Smooth muscle cell (in vitro differentiated cells): ENCODE measurements around the gene TEX48. TPM values are rescaled to one million over a fixed set of nuclear protein-coding genes. Genes with fewer than 3 reads are reported as not detected.

ENCODE experiments used
- DNase-seq: peaks from one replicate; lab custom pipeline; 2025; ENCODE audit not compliant: unreplicated experiment; lab: John Stamatoyannopoulos, UW
- H2AFZ ChIP-seq: fragments of 200-600 bp; sonication (generic); 2 replicates; pipeline ENCODE4 v1.6.0; 2016; ENCODE audit warnings: antibody characterized with exemption, low read depth, mild to moderate bottlenecking
- H3F3A ChIP-seq: fragments of 200-600 bp; sonication (generic); 2 replicates; pipeline ENCODE4 v1.6.0; 2017; ENCODE audit warnings: antibody characterized with exemption, low read depth
- H3K27ac ChIP-seq: fragments of 200-600 bp; sonication (generic); 2 replicates; pipeline ENCODE4 v1.5.1; 2016; ENCODE audit warnings: low read depth, mild to moderate bottlenecking
- H3K27me3 ChIP-seq: fragments of 200-600 bp; sonication (generic); 2 replicates; pipeline ENCODE4 v1.6.1; 2016; ENCODE audit warnings: low read depth, mild to moderate bottlenecking
- H3K36me3 ChIP-seq: fragments of 200-600 bp; sonication (generic); 2 replicates; pipeline ENCODE4 v1.5.1; 2016; ENCODE audit warnings: low read depth
- H3K4me1 ChIP-seq: fragments of 200-600 bp; sonication (generic); 2 replicates; pipeline ENCODE4 v1.5.1; 2016; ENCODE audit warnings: low read depth
- H3K4me2 ChIP-seq: fragments of 200-600 bp; sonication (generic); 2 replicates; pipeline ENCODE4 v1.6.0; 2016; ENCODE audit warnings: mild to moderate bottlenecking
- H3K4me3 ChIP-seq: fragments of 200-600 bp; sonication (generic); 2 replicates; pipeline ENCODE4 v1.5.1; 2016; ENCODE audit warnings: mild to moderate bottlenecking
- H3K79me2 ChIP-seq: fragments of 200-600 bp; sonication (generic); 2 replicates; pipeline ENCODE4 v1.6.0; 2016; ENCODE audit warnings: low read depth, mild to moderate bottlenecking
- H3K9ac ChIP-seq: fragments of 200-600 bp; sonication (generic); 2 replicates; pipeline ENCODE4 v1.6.0; 2016; ENCODE audit warnings: low read depth
- H3K9me3 ChIP-seq: fragments of 200-600 bp; sonication (generic); replicated peaks from 2 replicates; pipeline ENCODE4 v1.5.1; 2016; ENCODE audit warnings: low read depth
- H4K20me1 ChIP-seq: fragments of 200-600 bp; sonication (generic); 2 replicates; pipeline ENCODE4 v1.6.0; 2016; ENCODE audit warnings: low read depth
- CTCF ChIP-seq: fragments of 200-600 bp; sonication (generic); IDR thresholded peaks from 2 replicates; pipeline ENCODE4 v1.5.1; 2017; ENCODE audit warnings: borderline replicate concordance, mild to moderate bottlenecking, antibody characterized with exemption; ENCODE audit not compliant: insufficient read depth, poor library complexity, severe bottlenecking
- WGBS: methylation state at CpG from one replicate; pipeline ENCODE4 v1.1.7; 2016; ENCODE audit warnings: low lambda C conversion rate; 5-methylcytosine and 5-hydroxymethylcytosine counted together
- polyA plus RNA-seq: library from polyadenylated mRNA; unstranded; fragments of >200 nt; fragmentation: Nextera tagmentation; extraction: Ambion mirVana; gene quantifications from 2 replicates; pipeline ENCODE4 v1.2.1, GENCODE V29; 2016
- total RNA-seq: library from RNA; depleted of rRNA; stranded (reverse); fragments of >200 nt; gene quantifications from 2 replicates; pipeline ENCODE4 v1.2.3, GENCODE V29; 2014

TEX48 gene
- total and polyA plus RNA-seq, 2 experiments from 2014 or later = not detected

DNA sequence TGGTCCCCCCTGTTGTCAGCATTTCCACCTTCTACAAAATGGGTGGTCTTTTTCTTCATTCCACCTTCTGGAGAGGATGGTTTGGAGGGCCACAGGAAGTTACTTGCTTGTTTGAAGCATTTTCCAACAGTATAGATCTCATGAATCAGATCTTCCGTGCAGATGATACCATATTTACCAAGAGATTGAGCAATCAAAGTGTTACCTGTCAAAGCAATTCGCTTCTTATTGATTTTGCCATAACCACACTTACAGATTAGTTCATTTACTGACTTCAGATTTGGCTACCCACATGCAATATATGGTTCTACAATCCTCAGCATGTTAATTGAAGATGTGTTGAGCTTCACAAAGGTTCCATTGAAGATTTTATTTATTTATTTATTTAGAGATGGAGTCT lies 14.0 kb upstream of the TEX48 start:
- H3K4me1 ChIP-seq = no peaks in the 10 kb centered on the region
- WGBS = 74% methylated on average over 2 of the region's 2 CpGs
- H3K4me2 ChIP-seq = no peak overlapping the region
- H3K9me3 ChIP-seq = no peaks in the 10 kb centered on the region
- no peak overlapping the region for H3K9ac ChIP-seq
- H3K27me3 ChIP-seq = no peaks in the 10 kb centered on the region
- H3K27ac ChIP-seq = no peak overlapping the region
- H3F3A ChIP-seq = no peaks in the 10 kb centered on the region
- TF ChIP-seq CTCF = no peak
- H4K20me1 ChIP-seq = no peaks in the 10 kb centered on the region
- H2AFZ ChIP-seq = no peak overlapping the region
- DNase-seq = no peak
- no peak overlapping the region for H3K4me3 ChIP-seq
- H3K36me3 ChIP-seq = no peaks in the 10 kb centered on the region
- H3K79me2 ChIP-seq = no peaks in the 10 kb centered on the region

DNA sequence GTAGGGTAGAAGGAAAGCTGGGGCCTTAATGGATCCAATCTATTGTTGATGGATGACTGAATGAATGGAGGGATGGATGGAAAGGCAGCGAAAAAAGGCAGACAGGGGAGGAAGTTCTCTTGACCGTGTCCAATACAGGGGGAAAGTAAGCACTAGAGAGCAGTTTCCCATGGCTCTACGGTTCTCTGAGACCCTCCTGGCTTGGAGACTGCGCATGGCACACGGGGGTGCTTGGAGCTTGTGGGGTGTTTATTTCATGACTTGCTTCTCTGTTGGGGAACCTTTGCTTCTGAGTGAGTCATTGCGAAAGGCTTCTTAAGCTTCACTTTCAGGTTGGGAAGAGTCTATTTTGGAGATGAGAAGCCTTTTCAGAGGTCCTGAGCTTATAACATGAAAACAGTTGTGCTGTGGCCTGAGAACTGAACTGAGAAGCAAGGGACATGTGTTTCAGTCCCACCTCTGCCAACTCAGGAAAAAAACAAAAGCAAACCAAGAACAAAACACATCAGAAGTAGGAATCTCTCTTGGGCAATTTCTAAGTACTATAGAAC lies 12.8 kb upstream of the TEX48 start:
- H2AFZ ChIP-seq = no peak overlapping the region
- no peaks in the 10 kb centered on the region for H3K9me3 ChIP-seq
- 96% methylated on average over 6 of the region's 6 CpGs for WGBS
- no peak overlapping the region for H3K27ac ChIP-seq
- DNase-seq = no peak
- TF ChIP-seq CTCF = no peak
- no peaks in the 10 kb centered on the region for H3K36me3 ChIP-seq
- H3K9ac ChIP-seq = no peak overlapping the region
- H3F3A ChIP-seq = no peaks in the 10 kb centered on the region
- H3K4me1 ChIP-seq = no peaks in the 10 kb centered on the region
- H3K4me3 ChIP-seq = no peak overlapping the region
- H3K27me3 ChIP-seq = no peaks in the 10 kb centered on the region
- no peak overlapping the region for H3K4me2 ChIP-seq
- H4K20me1 ChIP-seq = no peaks in the 10 kb centered on the region
- no peaks in the 10 kb centered on the region for H3K79me2 ChIP-seq

- Histone ChIP-seq H3K27ac (no peak overlapping the region), H3K4me1 (no peaks in the 10 kb centered on the region), H3K9ac (no peak overlapping the region), H3K9me3 (no peaks in the 10 kb centered on the region), H3K4me3 (no peak overlapping the region), H3K79me2 (no peaks in the 10 kb centered on the region), H4K20me1 (no peaks in the 10 kb centered on the region), H3K4me2 (no peak overlapping the region), H3K27me3 (no peaks in the 10 kb centered on the region), H3K36me3 (no peaks in the 10 kb centered on the region), H3F3A (no peaks in the 10 kb centered on the region), H2AFZ (no peak overlapping the region)
- WGBS = 79% methylated on average over 2 of the region's 2 CpGs
- no peak for TF ChIP-seq CTCF
- DNase-seq = no peak
These were observed 12.2 kb upstream of the TEX48 start for GRCh38 chr9:114694146-114694545.

GRCh38 chr9:114693248-114693855 lies 11.4 kb upstream of the TEX48 start:
- Histone ChIP-seq H3K4me1 (no peaks in the 10 kb centered on the region), H3K9ac (no peak overlapping the region), H3F3A (no peaks in the 10 kb centered on the region), H3K4me3 (no peak overlapping the region), H3K4me2 (no peak overlapping the region), H2AFZ (no peak overlapping the region), H4K20me1 (no peaks in the 10 kb centered on the region), H3K36me3 (no peaks in the 10 kb centered on the region), H3K27me3 (no peaks in the 10 kb centered on the region), H3K9me3 (no peaks in the 10 kb centered on the region), H3K27ac (no peak overlapping the region), H3K79me2 (no peaks in the 10 kb centered on the region)
- WGBS = 45% methylated on average over 2 of the region's 2 CpGs
- TF ChIP-seq CTCF = no peak
- DNase-seq = no peak
